Right hindlimb (tissue), 1 donor: ENCODE measurements around the gene DNAJB1.
A peak's percentile ranks its signal among the peaks of the same experiment; 100 is the strongest.

ENCODE experiments used
- DNase-seq: peaks from one replicate; pipeline ENCODE4 v3.0.0-alpha.2; 2018

DNAJB1 gene

GRCh38 chr19:14495672-14496028 is 22.5 kb downstream of the DNAJB1 start:
- DNase-seq: no peak

GRCh38 chr19:14494910-14495671 is 23.1 kb downstream of the DNAJB1 start:
- no peak for DNase-seq

GRCh38 chr19:14494411-14494810 is 23.8 kb downstream of the DNAJB1 start:
- DNase-seq: no peak

- DNase-seq: no peak
These were observed 25.4 kb downstream of the DNAJB1 start for GRCh38 chr19:14492756-14493337.

- no peak for DNase-seq
These were observed 30.6 kb downstream of the DNAJB1 start for GRCh38 chr19:14487370-14488125.

GRCh38 chr19:14482172-14482941 is 35.8 kb downstream of the DNAJB1 start:
- DNase-seq: no peak

- DNase-seq: no peak
These were observed 37.5 kb downstream of the DNAJB1 start for GRCh38 chr19:14480700-14481079.

GRCh38 chr19:14479975-14480699 is 38.1 kb downstream of the DNAJB1 start:
- no peak for DNase-seq

- no peak for DNase-seq
These were observed 38.8 kb downstream of the DNAJB1 start for GRCh38 chr19:14479309-14479974.

- DNase-seq: no peak
These were observed 40.1 kb downstream of the DNAJB1 start for GRCh38 chr19:14478113-14478545.

- peak; percentile 77 for DNase-seq
These were observed 40.6 kb downstream of the DNAJB1 start for GRCh38 chr19:14477418-14478112.

- DNase-seq: peak; percentile 62
These were observed 41.4 kb downstream of the DNAJB1 start for GRCh38 chr19:14476673-14477401.

GRCh38 chr19:14476327-14476672 is 41.9 kb downstream of the DNAJB1 start:
- no peak for DNase-seq

GRCh38 chr19:14475251-14476073 is 42.7 kb downstream of the DNAJB1 start, which contains the start of gene PTGER1:
TSS of gene PTGER1 (minus strand) at chr19:14475354. CDS start at chr19:14474320, 1,034 bp downstream.
- no peak for DNase-seq

GRCh38 chr19:14474827-14475226 is 43.4 kb downstream of the DNAJB1 start:
- DNase-seq: no peak

GRCh38 chr19:14473978-14474578 is 44.1 kb downstream of the DNAJB1 start:
- DNase-seq: no peak

GRCh38 chr19:14473073-14473977 is 44.9 kb downstream of the DNAJB1 start:
- DNase-seq: no peak
